HT-29 (cell line): ENCODE results near the gene BOD1. TPM values are rescaled to one million over a fixed set of nuclear protein-coding genes. Genes with fewer than 3 reads are reported as not detected.

Experiments
- DNase-seq: peaks from one replicate; pipeline ENCODE4 v3.0.0-alpha.2; 2015; ENCODE audit warnings: low spot score
- total RNA-seq: library from RNA; depleted of rRNA; stranded (reverse); fragments of >200 nt; shearing (Covaris generic); gene quantifications from 2 replicates; pipeline ENCODE4 v1.2.3, GENCODE V29; 2014; rRNA removed

BOD1 gene
- total RNA-seq: 55.2 and 55.4 TPM in 2 replicates

- DNase-seq: peak; percentile 98
These were observed at the start of gene BOD1 for GRCh38 chr5:173616577-173617118. TSS of gene BOD1 (minus strand) at chr5:173616650. CDS start at chr5:173616436, 214 bp downstream.

- no peak for DNase-seq
These were observed 48.9 kb upstream of the BOD1 start for GRCh38 chr5:173665326-173665725.

GRCh38 chr5:173664154-173664526, 47.7 kb upstream of the BOD1 start:
- DNase-seq: no peak

DNA sequence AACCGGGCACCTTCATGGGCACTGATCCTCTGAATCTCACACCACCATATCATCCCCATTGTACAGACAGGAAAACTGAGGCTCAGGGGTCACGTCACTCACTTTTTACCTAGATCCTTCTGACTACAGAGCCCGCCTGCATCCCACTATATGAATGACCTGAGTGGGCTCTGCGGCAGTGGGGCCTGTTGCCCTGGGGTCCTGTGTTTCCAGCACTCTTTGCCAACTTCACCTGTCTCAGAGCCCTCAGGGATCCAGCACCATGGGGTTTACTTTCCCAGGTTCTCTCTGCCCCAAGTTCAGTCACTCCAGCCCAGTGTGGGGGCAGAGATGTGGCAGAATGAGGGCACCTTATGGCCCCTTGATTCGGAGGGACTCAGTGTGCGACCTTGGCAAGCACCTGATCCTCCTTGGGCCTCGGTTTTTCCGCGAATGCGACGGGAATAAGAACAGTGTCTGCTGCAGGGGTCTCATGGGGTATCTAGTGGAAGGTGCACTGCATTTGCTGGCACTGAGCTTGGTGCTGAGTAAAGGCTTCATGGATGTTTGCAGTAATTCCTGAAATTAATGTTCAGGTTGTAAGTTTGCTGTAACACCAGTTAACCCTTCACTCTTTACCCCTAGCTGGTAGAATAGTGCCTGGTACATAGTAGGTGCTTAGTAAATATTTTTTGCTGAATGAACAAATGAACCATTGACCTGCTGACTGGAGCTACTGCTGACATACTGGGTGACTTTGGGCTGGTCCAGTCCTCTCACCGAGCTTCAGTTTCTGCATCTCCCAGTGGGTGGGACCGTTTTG, 47.1 kb upstream of the BOD1 start:
- DNase-seq: no peak

GRCh38 chr5:173662581-173663351, 46.3 kb upstream of the BOD1 start:
- DNase-seq: no peak

- DNase-seq: no peak
These were observed 44.2 kb upstream of the BOD1 start for GRCh38 chr5:173660481-173661280.

DNA sequence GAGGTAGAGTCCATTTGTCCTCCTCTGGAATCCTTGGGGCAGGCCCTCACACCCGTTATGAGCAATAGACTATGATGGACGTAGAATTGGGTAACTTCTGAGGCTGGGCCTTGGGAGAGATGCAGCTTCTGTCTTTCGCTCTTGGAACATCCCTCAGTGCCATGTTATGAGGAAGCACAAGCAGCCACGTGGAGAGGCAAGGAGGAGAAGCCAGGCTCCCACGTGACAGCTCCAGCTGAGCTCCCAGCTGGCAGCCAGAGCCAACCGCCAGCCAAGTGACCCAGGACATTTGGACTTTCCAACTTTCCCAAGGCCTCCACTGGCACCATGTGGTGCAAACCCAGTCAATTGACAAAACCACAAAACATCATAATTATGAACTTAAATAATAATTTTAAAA, 43.0 kb upstream of the BOD1 start:
- DNase-seq: no peak

DNA sequence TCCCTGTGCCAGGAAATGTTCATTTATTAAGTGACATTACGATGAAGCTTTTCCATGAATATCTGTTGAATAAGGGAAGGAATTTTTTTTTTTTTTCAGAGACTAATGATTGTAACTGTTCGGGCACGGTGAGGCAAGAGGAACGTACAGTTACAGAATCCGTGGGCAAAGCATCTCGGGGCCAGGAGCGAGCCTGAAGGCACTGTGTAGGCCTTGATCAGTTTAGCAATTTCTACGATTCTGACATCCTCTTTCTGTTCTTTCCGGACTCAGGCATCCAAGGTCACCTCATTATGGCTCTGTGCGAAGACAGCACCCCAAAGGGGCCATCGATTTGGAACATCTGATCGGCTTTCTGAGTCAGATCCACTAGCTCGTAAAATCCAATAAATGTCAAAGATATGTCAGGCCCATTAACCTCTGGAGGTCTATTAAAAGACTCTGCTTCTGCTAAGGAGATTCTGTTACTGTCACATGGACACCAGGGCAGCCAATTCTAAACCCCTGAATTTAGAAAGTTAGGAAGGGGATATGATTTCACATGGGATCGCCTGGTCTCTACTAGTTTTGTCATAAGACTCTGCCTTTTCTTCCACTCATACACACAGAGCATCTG, 41.4 kb upstream of the BOD1 start:
- DNase-seq: no peak

GRCh38 chr5:173655196-173655797, 38.8 kb upstream of the BOD1 start:
- no peak for DNase-seq

GRCh38 chr5:173653822-173654523, 37.5 kb upstream of the BOD1 start:
- no peak for DNase-seq

- DNase-seq: no peak
These were observed 31.9 kb upstream of the BOD1 start for GRCh38 chr5:173648308-173648866.

- DNase-seq: no peak
These were observed 30.2 kb upstream of the BOD1 start for GRCh38 chr5:173646692-173647091.

DNA sequence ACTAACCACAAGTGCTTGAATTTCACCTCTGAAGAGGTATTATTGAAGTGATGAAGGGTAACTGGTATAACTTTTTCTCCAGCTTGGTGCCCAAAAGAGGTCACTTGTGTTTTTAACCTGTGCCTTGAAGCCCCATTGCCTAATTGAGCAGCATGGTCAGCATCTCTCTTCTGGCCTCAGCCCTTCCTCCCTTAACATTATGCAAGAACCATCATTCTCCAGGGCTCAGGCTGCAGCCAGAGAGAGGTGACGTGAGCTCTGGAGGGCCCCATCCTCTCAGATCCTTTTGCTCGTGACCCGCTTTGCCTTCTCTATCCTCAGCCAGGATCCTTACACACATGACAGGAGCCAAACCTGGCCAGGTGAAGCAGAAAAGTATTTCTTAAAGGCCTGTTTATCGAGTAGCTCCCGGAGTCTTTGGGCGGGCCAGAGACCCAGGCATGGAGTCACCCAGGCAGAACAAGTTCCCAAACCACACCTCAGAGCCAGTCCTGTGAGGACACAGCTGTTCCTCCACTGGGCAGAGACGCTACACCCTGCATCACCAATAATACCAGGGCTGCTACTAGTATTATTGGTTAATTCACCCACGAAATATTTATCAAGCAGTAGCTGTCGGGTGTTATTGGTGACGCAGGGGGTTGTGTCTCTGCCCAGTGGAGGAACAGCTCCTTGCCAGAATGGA, 29.6 kb upstream of the BOD1 start:
- no peak for DNase-seq

DNA sequence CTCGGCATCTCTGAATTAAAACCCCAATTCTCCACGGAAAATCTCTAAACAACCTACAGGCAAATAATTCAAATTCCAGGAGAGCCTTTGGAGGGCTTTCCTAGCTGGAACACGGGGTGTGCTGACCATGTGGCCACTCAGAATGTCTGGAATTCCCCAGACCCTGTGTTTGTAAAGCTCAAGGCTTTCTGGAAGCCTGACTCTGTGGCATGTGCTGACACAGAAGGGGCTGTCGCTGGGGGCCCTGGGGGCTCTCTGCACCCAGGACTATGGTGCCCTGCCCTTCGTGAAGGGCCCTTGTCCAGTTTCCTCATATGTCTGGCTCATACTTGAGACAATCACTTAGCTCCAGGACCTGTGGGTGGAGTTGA, 29.0 kb upstream of the BOD1 start:
- DNase-seq: no peak

GRCh38 chr5:173644673-173645436, 28.4 kb upstream of the BOD1 start:
- DNase-seq: no peak

DNA sequence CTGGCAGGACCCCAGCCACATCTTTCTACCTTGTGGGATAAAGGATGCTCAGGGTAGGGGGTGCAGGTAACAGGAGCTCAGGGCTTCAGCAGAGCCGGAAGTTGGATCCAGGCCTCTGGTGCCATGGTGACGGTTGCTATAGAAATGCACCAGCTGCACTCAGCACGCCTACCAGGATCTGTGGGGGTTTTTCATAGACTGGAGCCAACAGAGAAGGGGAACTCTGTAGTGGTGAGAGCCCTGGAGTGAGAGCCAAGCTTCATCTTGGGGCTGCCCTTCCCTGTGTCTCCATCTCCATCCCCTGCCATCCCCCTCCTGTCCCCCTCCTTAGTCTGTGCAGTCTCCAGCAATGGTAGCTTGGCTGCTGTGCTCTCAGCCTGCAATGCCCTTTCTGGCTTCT, 27.5 kb upstream of the BOD1 start:
- peak; percentile 27 for DNase-seq

DNA sequence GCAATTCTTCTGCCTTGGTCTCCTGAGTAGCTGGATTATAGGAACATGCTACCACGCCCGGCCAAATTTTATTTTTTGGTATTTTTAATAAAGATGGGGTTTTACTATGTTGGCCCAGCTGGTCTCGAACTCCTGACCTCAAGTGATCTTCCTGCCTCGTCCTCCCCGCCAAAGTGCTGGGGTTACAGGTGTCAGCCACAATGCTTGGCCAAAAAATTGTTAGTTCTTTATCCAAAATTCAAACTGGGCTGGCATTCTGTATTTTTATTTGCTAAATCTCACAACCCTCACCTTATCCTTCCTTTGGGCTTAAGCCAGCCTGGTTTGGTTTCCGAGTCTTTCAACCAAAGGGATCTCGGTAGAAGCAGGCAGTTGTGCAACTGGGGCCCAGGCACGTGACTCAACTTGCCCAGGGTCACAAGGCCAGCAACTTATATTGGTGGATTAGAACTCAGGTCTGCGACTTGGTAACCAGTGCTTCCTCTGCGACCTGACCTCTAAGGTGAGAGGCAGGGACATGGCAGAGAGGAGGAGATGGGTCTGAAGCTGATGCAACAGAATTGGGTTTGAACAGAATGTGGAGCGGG, 26.5 kb upstream of the BOD1 start:
- DNase-seq: no peak

DNA sequence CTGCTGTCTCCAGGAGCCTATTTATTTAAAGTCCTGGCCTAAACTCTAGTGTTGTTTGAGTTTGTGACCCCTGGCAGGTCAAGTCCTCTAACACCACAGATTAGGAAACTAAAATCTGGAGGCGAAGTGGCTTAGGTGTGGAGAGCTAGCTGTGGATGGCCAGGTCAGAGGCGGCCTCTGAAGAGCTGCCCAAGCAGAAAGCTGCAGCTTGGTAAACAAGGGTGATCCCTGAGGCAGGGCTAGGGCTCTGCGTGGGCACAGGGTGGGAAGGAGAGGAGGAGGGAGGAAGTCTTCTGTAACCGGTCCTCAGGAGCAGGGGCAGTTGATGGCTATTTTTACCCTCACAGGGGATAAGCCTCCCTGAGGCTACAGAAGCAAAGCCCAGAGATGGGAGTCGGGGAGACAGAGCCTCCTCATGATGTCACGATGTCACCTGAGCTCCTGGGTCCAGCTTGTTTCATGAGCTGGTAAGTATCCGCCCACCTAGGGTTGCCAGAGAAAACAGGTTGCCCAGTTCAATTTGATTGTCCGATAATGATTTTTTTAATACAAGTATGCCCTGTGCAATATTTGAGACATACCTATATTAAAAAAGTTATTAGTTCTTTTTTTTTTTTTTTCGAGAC, 25.9 kb upstream of the BOD1 start:
- no peak for DNase-seq
